GM12872 (cell line): ENCODE results near the gene KANSL3.

Experiments
- TF ChIP-seq, protein P1 (sequence below): IDR thresholded peaks from 3 replicates; pipeline ENCODE4 v1.5.1; 2011; ENCODE audit warnings: low read depth, mild to moderate bottlenecking, low read length, moderate library complexity; ENCODE audit not compliant: insufficient read depth

KANSL3 gene

DNA sequence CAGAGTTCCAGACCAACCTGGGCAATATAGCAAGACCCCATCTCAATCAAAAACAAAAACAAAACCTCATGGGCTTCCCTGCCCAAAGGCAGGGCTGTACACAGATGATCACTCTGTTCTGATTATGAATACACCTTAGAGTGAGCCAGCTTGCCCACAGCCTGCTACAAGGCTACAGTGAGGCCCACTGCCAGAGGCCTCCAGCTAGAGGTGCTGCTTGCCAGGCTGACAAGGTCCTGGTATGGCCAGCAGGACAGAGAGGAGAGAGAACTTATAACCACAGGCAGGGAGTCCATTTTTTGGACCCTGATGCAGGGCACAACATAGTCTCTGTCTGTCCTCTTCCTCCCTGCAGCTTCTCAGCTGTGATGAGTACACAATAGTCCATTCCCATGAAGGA is 41.5 kb downstream of the KANSL3 start:
- TF ChIP-seq, protein P1, sequence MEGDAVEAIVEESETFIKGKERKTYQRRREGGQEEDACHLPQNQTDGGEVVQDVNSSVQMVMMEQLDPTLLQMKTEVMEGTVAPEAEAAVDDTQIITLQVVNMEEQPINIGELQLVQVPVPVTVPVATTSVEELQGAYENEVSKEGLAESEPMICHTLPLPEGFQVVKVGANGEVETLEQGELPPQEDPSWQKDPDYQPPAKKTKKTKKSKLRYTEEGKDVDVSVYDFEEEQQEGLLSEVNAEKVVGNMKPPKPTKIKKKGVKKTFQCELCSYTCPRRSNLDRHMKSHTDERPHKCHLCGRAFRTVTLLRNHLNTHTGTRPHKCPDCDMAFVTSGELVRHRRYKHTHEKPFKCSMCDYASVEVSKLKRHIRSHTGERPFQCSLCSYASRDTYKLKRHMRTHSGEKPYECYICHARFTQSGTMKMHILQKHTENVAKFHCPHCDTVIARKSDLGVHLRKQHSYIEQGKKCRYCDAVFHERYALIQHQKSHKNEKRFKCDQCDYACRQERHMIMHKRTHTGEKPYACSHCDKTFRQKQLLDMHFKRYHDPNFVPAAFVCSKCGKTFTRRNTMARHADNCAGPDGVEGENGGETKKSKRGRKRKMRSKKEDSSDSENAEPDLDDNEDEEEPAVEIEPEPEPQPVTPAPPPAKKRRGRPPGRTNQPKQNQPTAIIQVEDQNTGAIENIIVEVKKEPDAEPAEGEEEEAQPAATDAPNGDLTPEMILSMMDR, result no peak

DNA sequence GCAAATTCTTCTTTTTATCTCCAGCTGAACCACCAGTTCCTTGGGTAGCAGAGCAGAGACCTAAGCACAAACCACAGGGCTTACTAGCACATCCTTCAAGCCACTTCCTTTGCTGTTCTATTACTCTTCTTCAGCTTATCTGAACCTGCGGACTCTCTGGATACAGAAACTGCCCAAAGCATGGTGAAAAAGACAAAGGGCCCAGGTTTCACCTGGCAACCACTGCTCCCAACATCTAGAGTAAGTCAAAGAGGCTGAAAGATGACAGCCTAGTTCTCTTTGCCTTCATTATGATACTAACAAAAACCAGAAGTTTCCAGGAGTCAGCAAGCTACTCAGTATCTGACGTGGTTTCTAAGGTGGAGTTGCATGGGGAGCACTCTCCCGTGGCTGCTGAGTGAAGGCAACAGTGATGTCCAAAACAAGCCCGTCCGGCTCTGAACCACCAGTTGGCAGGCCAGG is 43.4 kb downstream of the KANSL3 start:
- TF ChIP-seq, protein P1, result no peak

DNA sequence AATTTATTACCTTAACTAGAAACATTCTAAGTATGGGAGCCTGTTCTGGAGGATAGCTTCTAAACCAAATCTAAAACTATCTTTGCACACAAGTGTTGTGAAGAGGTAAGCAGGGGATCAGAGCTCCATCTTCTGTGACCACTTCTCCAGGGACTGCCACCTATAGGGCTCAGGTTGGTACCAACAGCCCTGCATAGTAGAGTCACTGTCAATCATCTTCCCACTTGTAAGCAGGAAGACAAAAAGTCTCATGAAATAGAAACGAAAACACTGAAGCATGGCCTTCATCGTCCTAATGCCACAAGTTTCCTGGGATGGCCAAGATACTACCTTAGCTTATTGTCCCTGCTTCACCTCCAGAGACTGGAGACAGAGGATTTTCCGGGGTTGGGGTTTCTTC is 43.8 kb downstream of the KANSL3 start:
- TF ChIP-seq, protein P1, result no peak

DNA sequence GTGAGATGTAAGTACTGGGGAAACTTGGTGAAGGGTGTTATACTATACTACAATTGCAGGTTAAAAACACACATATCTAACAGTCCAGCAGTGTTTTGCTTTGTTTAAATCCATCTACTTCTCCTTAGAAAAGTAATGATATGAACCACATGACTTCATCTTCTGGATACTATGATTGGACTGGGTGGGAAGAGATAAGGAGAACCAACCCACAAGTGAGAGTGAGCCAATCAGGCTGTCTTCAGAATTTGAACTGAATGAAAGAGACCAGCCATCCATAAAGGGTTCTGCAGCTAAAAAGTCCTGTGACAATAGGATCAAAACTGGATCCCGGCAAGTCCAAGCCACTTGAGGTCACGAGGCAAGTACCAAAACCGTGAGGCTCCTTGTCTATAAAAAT is 46.6 kb downstream of the KANSL3 start:
- TF ChIP-seq, protein P1, result no peak

DNA sequence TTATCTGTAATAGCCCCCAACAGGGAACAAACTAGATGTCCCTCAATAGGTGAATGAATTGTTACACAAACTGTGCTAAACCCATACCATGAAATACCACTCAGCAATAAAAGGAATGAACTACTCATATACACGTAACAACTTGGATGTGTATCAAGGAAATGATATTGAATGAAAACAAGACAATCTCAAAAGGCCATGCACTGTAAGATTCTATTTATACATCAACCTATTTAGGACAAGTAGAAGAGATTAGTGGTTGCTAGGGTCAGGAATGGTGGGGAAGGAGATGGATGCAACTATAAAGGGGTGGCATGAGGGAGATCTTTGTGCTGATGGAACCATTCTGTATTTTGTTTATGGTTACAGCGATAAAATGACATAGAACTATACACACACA is 47.1 kb downstream of the KANSL3 start:
- TF ChIP-seq, protein P1, result no peak

DNA sequence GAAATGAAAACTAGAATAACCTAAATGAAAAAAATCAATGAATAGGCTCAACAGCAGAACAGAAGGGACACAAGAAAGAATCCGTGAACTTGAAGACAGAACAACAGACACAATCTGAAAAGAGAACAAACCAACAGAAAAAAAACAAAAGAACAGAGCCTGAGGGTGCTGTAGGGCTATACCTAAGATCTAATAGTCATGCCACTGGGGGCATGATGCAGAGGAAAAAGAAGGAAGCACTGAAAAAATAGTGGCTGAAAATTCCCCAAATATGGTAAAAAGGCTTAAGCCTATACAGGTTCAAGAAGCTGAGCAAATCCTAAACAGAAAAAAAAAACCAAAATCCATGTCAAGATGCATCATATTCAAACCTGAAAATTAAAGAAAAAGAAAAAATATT is 50.3 kb downstream of the KANSL3 start:
- TF ChIP-seq, protein P1, result no peak

DNA sequence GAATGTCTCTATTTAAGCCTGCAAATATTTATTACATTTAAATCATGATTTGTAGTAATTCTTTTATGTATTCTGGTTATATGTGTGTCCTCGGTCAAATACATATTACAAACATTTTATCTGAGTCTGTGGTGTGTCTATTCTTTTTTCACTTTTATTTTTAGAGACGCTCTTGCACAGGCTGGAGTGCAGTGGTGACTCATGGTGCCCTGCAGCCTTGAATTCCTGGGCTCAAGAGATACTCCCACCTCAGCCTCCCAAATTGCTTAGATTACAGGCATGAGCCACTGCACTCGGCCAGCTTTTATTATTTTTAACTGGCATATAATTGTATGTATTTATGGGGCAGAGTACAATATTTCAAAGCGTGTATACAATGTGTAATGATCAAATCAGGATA is 54.1 kb downstream of the KANSL3 start:
- TF ChIP-seq, protein P1, result no peak

DNA sequence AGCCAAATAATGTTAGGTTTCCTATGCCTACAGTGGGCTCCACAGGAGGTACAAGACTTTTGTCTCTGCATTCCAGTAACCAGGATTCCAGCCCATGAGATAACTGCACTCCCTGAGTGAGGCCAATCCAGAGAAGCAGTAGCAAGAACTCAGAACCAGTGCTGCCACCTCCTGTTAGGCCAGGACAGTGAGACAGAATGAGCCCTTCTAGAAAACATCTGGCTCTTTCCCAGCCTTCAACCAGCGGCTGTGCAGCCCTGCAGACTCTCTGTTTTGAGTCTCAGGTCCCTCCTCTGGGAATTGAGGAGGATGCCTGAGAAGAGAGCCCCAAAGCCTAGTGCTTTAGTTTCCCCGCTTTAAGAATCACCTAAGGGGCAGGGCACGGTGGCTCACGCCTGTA is 57.3 kb downstream of the KANSL3 start:
- TF ChIP-seq, protein P1, result peak; percentile 52
